ENCODE measurements around the gene PCNX2.

PCNX2 gene

GRCh38 chr1:232980355-232980978, 315.1 kb downstream of the PCNX2 start:
- no peak for DNase-seq

GRCh38 chr1:232979558-232979957, 316.0 kb downstream of the PCNX2 start:
- no peak for DNase-seq

GRCh38 chr1:232978815-232979214, 316.7 kb downstream of the PCNX2 start:
- DNase-seq: no peak

- DNase-seq: no peak
Observed at GRCh38 chr1:232978091-232978634, 317.4 kb downstream of the PCNX2 start.

- no peak for DNase-seq
Observed at GRCh38 chr1:232974971-232975370, 320.6 kb downstream of the PCNX2 start.

- DNase-seq: no peak
Observed at GRCh38 chr1:232973652-232974611, 321.6 kb downstream of the PCNX2 start.

- DNase-seq: no peak
Observed at GRCh38 chr1:232970508-232970907, 325.0 kb downstream of the PCNX2 start.

- DNase-seq: no peak
Observed at GRCh38 chr1:232969799-232970198, 325.7 kb downstream of the PCNX2 start.

- DNase-seq: no peak
Observed at GRCh38 chr1:232968965-232969364, 326.6 kb downstream of the PCNX2 start.

GRCh38 chr1:232968391-232968790, 327.1 kb downstream of the PCNX2 start:
- DNase-seq: no peak

GRCh38 chr1:232966663-232967062, 328.9 kb downstream of the PCNX2 start:
- no peak for DNase-seq

- DNase-seq: no peak
Observed at GRCh38 chr1:232965912-232966217, 329.7 kb downstream of the PCNX2 start.

GRCh38 chr1:232965124-232965911, 330.2 kb downstream of the PCNX2 start:
- no peak for DNase-seq

- DNase-seq: no peak
Observed at GRCh38 chr1:232964601-232965000, 330.9 kb downstream of the PCNX2 start.

GRCh38 chr1:232962761-232963745, 332.5 kb downstream of the PCNX2 start:
- no peak for DNase-seq

- no peak for DNase-seq
Observed at GRCh38 chr1:232958067-232958466, 337.5 kb downstream of the PCNX2 start.

- no peak for DNase-seq
Observed at GRCh38 chr1:232956081-232956480, 339.4 kb downstream of the PCNX2 start.

- no peak for DNase-seq
Observed at GRCh38 chr1:232954594-232955365, 340.7 kb downstream of the PCNX2 start.

- no peak for DNase-seq
Observed at GRCh38 chr1:232952514-232953499, 342.7 kb downstream of the PCNX2 start.

- DNase-seq: no peak
Observed at GRCh38 chr1:232951605-232952004, 343.9 kb downstream of the PCNX2 start.

All from T-helper 9 cell (primary cell).